Activated T-helper 1 cell treated with anti-CD3 and anti-CD28 coated beads, Interleukin-12 subunit alpha, Interleukin-12 subunit beta, Interleukin-2, Interleukin-4 antibody, amounts not matched to agents 30 ng/mL and 10 ng/mL and 1 ng/mL, durations not matched to agents 14 hours and 24 hours and 36 hours (primary cell): ENCODE results near the gene CLEC16A. TPM values are rescaled to one million over a fixed set of nuclear protein-coding genes. Genes with fewer than 3 reads are reported as not detected.

Experiments used
- DNase-seq: peaks from one replicate; pipeline ENCODE4 v3.0.0; 2021; ENCODE audit warnings: low spot score
- H3K27ac Mint-ChIP-seq: one replicate; pipeline ENCODE4 v1.8.0; 2021; ENCODE audit warnings: mild to moderate bottlenecking, mixed read lengths
- H3K27me3 Mint-ChIP-seq: one replicate; pipeline ENCODE4 v1.8.0; 2022; ENCODE audit warnings: mild to moderate bottlenecking, moderate library complexity, mixed read lengths; ENCODE audit not compliant: insufficient read depth
- H3K36me3 Mint-ChIP-seq: one replicate; pipeline ENCODE4 v1.8.0; 2021; ENCODE audit warnings: low read depth, mixed read lengths
- H3K4me1 Mint-ChIP-seq: one replicate; pipeline ENCODE4 v1.8.0; 2021; ENCODE audit warnings: low read depth, mixed read lengths
- H3K4me3 Mint-ChIP-seq: one replicate; pipeline ENCODE4 v1.8.0; 2021; ENCODE audit warnings: mild to moderate bottlenecking, moderate library complexity, mixed read lengths
- H3K9me3 Mint-ChIP-seq: one replicate; pipeline ENCODE4 v1.8.0; 2021; ENCODE audit warnings: mixed read lengths
- intact Hi-C: fragments of 100-400 bp; cut with micrococcal nuclease; formaldehyde crosslinking; loops from one replicate; pipeline ENCODE4 v1.15.1; 2024
- total RNA-seq: library from RNA; stranded (reverse); gene quantifications from 2 replicates; pipeline ENCODE4 v1.2.3, GENCODE V29; 2022

The CLEC16A gene
- total RNA-seq, 1 donor from 2014 or later = 37.4 TPM

DNA sequence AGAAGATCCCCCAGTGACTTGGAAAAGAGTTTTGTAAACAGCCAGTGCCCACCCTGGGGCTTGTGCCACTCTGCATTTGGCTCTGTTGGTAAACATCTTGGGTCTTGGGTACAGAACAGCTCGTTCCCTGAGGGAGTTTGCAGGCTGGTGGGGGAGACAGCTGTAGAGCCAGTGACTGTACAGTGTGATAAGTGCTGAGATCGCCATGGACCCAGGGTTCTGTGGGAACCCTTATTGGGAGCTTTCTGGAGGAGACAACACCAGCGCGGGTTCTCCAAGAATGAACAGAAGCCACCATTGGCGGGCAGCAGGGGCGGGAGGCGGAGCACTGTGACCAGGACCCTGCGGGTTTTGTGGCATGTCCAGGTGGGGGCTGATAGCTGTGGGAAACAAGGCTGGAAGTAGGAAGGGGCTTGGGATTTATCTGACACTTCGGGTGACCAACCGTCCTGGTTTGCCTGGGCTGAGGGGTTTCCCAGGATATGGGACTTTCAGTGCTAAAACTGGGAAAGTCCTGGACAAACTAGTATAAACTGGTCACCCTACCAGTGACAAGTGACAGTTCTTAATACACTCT is 2.9 kb downstream of the CLEC16A start:
- no peak overlapping the region for H3K4me3 Mint-ChIP-seq
- peaks cover 46% of the 10 kb centered on the region for H3K4me1 Mint-ChIP-seq
- no peaks in the 10 kb centered on the region for H3K9me3 Mint-ChIP-seq
- H3K27ac Mint-ChIP-seq = no peak overlapping the region
- intact Hi-C loops = loop anchor here (10.0 kb wide), 1 partner anchor 1028 kb away; the partner anchor contains the start of gene SNX29
- DNase-seq = no peak
- H3K36me3 Mint-ChIP-seq = no peaks in the 10 kb centered on the region
- no peaks in the 10 kb centered on the region for H3K27me3 Mint-ChIP-seq

DNA sequence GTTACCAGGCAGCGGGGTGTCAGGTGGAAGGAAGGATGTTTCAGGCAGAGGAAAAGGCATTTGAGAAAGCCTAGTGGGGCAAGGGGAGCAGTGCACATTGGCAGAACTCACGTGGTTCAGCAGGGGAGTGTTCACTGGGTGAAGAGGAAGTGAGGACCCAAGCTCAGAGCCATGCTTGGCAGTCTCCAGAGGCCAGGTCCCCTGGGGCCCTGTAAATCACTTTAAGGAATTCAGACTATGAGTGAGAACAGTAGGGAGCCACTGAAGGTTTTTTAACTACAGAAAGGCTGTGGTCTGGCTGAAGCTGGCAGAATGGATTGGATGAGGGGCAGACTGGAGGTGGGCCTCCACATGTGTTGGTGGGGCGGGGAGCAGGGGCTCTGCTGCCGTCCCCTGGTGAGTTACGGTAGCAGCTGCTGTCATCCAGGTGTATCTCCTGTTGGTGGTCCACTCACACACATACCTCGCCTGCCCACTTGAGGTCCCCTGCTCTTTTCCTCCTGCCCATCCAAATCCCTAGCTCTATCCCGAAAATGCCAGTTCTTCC is 5.1 kb downstream of the CLEC16A start:
- intact Hi-C loops = loop anchor here (10.0 kb wide), 1 partner anchor 1025 kb away; the partner anchor contains the start of gene SNX29
- H3K4me1 Mint-ChIP-seq = peaks cover 48% of the 10 kb centered on the region

DNA sequence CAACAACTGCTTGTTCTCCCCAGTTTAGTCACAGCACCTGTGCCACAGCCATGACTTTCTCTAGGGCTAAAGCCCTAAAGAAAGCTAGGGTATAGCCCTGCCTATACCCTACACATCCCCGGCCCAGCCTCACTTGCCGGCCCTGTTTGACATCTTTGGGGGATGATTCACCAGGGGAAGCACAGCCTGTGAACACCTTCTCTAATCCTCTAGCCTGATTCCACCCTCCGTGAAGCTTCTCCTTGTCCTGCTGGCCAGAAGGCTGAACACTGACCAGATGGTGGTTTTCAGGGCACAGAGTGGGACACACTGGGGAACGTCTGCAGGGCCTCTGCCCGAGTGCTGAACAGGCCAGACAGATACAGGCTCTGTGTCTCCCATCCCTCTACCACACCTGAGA is 6.0 kb downstream of the CLEC16A start:
- Mint-ChIP-seq H3K4me3 (no peak overlapping the region), H3K27ac (no peak overlapping the region)

More for the DNA sequence above, 5.1 kb downstream of the CLEC16A start:
- no peaks in the 10 kb centered on the region for H3K27me3 Mint-ChIP-seq
- H3K9me3 Mint-ChIP-seq = no peaks in the 10 kb centered on the region
- H3K36me3 Mint-ChIP-seq = no peaks in the 10 kb centered on the region
- DNase-seq = peak; percentile 37
- peak overlapping the region; percentile 41 for H3K27ac Mint-ChIP-seq
- H3K4me3 Mint-ChIP-seq = peak overlapping the region; percentile 53

DNA sequence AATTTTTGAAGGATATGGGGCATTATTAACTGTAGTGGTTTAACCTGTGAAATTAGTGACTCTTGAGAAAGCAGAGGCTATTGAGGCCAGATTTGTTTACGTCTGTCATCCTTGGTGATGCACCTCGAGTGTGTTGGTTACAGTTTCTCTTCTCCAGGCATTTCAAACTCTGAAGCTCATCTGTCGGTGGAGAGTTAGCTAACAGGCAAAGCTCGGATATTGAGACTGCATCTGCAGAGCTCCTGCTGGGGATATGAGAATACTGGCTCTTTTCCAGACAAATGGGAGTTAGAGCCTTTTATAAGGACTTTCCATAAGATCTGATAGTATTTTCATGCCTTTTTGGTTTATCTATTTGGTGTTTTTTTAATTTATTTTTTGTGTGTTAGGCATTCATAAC is 6.7 kb downstream of the CLEC16A start:
- Mint-ChIP-seq H3K36me3 (no peaks in the 10 kb centered on the region), H3K9me3 (no peaks in the 10 kb centered on the region), H3K4me1 (peaks cover 41% of the 10 kb centered on the region), H3K27me3 (no peaks in the 10 kb centered on the region), H3K27ac (no peak overlapping the region), H3K4me3 (no peak overlapping the region)
- no peak for DNase-seq
- intact Hi-C loops = no loop called here

More for the DNA sequence above, 6.0 kb downstream of the CLEC16A start:
- intact Hi-C loops = no loop called here
- Mint-ChIP-seq H3K27me3 (no peaks in the 10 kb centered on the region), H3K4me1 (peaks cover 46% of the 10 kb centered on the region), H3K36me3 (no peaks in the 10 kb centered on the region), H3K9me3 (no peaks in the 10 kb centered on the region)
- no peak for DNase-seq

DNA sequence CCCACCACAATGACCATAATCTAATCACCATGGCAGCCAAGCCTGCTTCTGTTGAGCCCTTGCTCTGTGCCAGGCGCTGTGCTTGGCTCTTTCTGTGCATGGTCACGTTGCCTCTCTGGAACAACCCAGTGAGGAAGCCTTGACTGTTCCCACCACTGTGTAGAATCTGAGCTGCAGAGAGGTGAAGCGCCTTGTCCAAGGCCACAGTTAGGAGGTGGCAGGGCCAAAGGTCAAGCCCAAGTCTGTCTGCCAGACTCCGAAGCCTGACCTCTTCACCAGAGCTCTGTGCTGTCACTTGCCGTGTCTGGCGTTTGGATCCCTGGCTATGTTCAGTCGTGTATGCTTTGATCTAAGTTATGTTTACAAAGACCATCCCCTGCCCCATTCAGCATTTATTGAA is 10.5 kb downstream of the CLEC16A start:
- intact Hi-C loops = loop anchor here (1.0 to 2.0 kb wide), 6 partner anchors 9 to 1114 kb away; no protein-coding TSS in a partner anchor
- H3K4me1 Mint-ChIP-seq = peaks cover 28% of the 10 kb centered on the region
- no peak for DNase-seq
- H3K4me3 Mint-ChIP-seq = peak overlapping the region; percentile 23
- H3K27ac Mint-ChIP-seq = no peak overlapping the region
- H3K9me3 Mint-ChIP-seq = no peaks in the 10 kb centered on the region
- no peaks in the 10 kb centered on the region for H3K27me3 Mint-ChIP-seq
- peaks cover 7% of the 10 kb centered on the region for H3K36me3 Mint-ChIP-seq

DNA sequence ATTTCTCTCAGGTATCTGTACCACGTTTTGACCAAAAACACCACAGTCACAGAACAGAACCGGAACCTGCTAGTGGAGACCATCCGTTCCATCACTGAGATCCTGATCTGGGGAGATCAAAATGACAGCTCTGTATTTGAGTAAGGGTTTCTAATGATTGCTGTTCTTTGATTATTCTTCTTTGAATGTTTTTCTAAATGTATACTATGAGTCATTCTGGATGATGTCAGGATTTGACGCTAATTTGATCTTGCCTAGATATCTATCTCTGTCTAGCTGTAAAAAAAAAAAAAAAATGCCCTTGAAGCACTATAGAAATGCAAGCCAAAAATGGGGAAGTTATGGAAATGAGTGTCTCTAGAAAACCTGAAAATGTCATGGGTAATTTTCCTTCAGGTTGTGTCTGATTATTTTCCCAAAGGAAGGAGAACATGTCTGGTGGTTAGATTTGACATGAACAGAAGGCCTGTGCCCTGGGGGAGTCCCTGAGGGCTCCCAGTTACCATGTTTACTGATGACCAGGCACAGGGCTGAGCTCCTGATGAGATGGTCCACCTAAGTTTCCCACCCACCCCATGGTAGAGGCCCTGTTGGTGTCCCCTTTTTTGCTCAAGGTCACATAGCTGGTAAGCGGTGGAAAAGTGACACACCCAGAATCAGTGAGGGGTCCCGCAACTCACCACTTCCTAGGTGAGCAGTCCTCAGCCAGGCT is 13.6 kb downstream of the CLEC16A start:
- Mint-ChIP-seq H3K4me3 (peak overlapping the region; percentile 5), H3K27me3 (no peaks in the 10 kb centered on the region), H3K27ac (peak overlapping the region; percentile 79), H3K36me3 (peaks cover 28% of the 10 kb centered on the region), H3K4me1 (peaks cover 48% of the 10 kb centered on the region), H3K9me3 (no peaks in the 10 kb centered on the region)
- intact Hi-C loops = no loop called here
- DNase-seq = no peak

DNA sequence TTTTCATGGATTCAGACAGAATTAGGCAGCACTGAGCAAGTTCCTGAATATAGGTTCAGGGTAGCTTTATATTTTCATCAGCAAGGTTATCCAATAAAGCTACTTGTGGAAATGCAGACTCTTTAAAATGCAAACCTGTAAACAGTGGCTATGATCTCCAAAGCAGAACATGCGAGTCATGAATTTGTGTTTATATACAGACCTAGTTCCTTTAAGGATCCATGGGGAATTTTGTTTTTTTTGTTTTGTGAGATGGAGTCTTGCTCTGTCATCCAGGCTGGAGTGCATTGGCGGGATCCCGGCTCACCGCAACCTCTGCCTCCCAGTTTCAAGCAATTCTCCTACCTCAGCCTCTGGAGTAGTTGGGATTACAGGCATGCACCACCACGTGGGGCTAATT is 14.8 kb downstream of the CLEC16A start:
- no peak for DNase-seq
- H3K27ac Mint-ChIP-seq = no peak overlapping the region
- H3K9me3 Mint-ChIP-seq = no peaks in the 10 kb centered on the region
- peaks cover 37% of the 10 kb centered on the region for H3K36me3 Mint-ChIP-seq
- intact Hi-C loops = no loop called here
- H3K27me3 Mint-ChIP-seq = no peaks in the 10 kb centered on the region
- H3K4me1 Mint-ChIP-seq = peaks cover 54% of the 10 kb centered on the region
- H3K4me3 Mint-ChIP-seq = no peak overlapping the region

DNA sequence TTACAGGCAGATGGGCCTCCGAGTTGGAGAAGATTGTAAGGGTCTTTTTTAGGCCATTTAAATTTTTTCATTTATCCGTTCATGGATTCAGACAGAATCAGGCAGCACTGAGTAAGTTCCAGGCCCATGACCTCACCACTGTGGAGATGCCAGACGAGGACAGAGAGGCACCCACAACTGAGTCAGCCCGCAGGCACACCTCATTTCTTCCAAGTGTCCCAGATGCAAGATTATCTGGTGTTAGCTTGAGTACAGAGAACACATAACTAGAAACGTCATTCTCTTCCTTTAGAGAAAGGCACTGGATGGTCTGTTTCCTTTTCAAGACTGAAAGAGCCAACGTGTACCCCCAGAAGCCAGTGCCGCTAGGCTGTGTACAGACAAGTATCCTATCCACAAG is 16.9 kb downstream of the CLEC16A start:
- H3K36me3 Mint-ChIP-seq = peaks cover 45% of the 10 kb centered on the region
- H3K27me3 Mint-ChIP-seq = no peaks in the 10 kb centered on the region
- no peak overlapping the region for H3K27ac Mint-ChIP-seq
- H3K4me1 Mint-ChIP-seq = peaks cover 67% of the 10 kb centered on the region
- DNase-seq = no peak
- H3K9me3 Mint-ChIP-seq = peaks cover 5% of the 10 kb centered on the region
- intact Hi-C loops = no loop called here
- H3K4me3 Mint-ChIP-seq = no peak overlapping the region

DNA sequence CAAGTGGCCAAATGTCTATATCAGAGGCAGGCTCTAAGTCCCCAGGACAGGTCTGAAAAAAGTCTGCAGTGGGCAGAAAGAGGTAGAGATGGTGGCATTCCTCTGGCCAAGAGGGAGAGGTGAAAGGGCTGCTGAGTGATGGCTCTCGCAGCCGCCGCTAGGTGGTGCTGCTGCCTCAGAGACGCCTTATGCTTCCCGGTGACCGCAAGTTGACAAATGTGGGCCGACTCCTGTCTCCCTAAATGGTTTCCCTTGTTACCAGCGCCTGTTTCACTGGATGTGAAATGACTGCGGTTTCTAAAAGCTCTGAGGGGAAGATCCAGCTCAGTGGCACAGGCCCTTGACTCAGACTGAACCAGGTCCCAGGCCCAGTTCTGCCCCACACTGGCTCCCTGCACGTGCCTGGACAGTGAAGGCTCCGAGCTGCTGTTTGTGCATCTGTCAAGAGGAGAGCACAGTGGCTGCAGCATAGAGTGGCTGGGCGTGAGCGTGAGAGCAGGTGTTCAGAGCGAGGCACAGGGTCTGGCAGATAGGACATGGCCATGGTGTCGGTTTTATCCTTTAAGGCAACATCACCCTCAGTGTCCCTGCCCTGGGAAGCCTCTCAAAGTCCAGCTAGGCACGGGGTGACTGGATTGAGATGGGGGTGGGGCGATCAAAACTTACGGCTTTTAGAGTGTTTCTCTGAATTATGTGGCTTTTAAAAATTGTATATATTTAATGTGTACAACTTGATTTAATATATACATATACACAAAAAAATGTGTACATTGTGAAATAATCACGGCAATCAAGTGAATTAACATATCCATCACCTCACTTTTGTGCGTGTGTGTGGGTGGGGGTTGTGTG is 19.9 kb downstream of the CLEC16A start:
- intact Hi-C loops = loop anchor here (1.0 to 2.0 kb wide), 12 partner anchors 8 to 677 kb away; partner anchors contain the start of gene CLEC16A
- peak overlapping the region; percentile 97 for H3K27ac Mint-ChIP-seq
- H3K36me3 Mint-ChIP-seq = peaks cover 50% of the 10 kb centered on the region
- H3K4me1 Mint-ChIP-seq = peaks cover 75% of the 10 kb centered on the region
- peak; percentile 74 for DNase-seq
- H3K27me3 Mint-ChIP-seq = no peaks in the 10 kb centered on the region
- peak overlapping the region; percentile 68 for H3K4me3 Mint-ChIP-seq
- peaks cover 11% of the 10 kb centered on the region for H3K9me3 Mint-ChIP-seq

DNA sequence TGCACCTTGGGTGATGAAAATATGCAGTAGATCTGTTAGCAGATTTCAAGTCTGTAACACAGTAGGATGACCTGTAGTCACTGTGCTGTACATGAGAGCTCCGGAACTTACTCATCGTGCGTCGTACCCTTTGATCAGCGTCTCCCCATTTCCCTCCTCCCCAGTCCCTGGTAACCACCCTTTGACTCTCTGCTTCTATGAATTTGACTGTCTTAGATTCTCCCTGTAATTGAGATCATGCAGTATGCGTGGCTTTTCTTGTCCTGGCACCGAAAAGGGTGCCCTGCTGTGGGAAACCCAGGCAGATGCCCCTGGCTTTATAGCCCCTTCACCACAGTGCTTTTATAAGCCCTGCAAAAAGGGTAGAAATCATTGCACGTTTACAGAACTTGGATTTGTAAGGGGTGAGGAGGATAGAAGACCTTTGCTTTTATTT is 20.5 kb downstream of the CLEC16A start:
- Mint-ChIP-seq H3K4me3 (peak overlapping the region; percentile 68), H3K4me1 (peaks cover 76% of the 10 kb centered on the region), H3K36me3 (peaks cover 51% of the 10 kb centered on the region)

DNA sequence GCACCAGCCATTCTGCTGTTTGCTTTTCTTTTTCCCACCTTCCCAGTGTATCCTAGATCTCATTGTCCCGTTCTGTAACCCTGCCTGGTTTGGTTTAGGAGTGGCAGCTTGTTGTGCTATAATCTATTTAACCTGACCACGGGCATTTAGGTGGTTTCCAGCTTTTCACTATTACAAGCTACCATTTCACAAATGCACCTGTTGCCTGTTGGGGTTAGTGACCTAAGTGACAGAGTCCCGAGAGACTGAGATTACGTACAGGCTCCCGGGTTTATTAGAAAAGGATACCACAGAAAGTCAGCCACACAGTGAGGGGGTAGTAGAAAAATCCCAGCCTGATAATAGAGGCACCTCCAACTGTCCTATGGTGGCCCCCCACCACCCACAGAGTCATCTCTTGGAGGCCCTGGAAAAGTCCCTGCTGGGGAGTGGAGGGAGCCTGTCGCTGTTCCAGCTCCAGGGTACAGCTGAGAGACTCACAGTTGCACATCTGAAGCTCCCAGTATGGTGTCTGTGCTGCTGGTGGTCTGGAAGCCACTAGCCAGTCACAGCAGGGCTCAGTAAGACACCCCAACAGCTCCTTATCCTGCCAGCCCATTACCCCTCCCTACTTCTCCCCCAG is 21.2 kb downstream of the CLEC16A start:
- Mint-ChIP-seq H3K4me3 (peak overlapping the region; percentile 68), H3K27ac (peak overlapping the region; percentile 97), H3K36me3 (peaks cover 50% of the 10 kb centered on the region), H3K4me1 (peaks cover 75% of the 10 kb centered on the region), H3K27me3 (no peaks in the 10 kb centered on the region), H3K9me3 (peaks cover 11% of the 10 kb centered on the region)
- intact Hi-C loops = loop anchor here (1.0 to 2.0 kb wide), 10 partner anchors 22 to 617 kb away; no protein-coding TSS in a partner anchor
- peak; percentile 37 for DNase-seq

More for the DNA sequence above, 20.5 kb downstream of the CLEC16A start:
- peak overlapping the region; percentile 97 for H3K27ac Mint-ChIP-seq
- H3K27me3 Mint-ChIP-seq = no peaks in the 10 kb centered on the region
- peaks cover 11% of the 10 kb centered on the region for H3K9me3 Mint-ChIP-seq
- peak; percentile 63 for DNase-seq
- intact Hi-C loops = loop anchor here (1.0 to 2.0 kb wide), 20 partner anchors 7 to 676 kb away; partner anchors contain the start of gene CLEC16A

DNA sequence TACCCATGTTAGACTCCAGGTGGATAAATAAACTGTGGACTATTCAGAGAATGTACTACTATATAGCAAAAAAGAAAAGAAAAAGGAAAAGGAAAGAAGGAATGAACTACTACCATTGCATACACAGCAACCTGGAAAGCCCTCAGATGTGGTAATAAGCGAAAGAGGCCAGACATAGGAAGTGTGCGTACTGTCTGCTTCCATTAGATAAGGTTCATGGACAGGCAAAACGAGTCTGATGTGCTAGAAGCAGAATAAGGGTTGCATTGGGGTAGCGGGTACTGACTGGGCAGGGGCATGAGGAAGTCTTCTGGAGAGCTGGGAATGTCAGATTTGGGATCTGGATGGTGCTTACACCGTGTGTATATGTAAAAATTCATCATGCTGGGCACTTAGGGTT is 21.8 kb downstream of the CLEC16A start:
- intact Hi-C loops = no loop called here
- Mint-ChIP-seq H3K27me3 (no peaks in the 10 kb centered on the region), H3K27ac (peak overlapping the region; percentile 97), H3K4me3 (peak overlapping the region; percentile 47), H3K4me1 (peaks cover 75% of the 10 kb centered on the region), H3K9me3 (peaks cover 11% of the 10 kb centered on the region), H3K36me3 (peaks cover 50% of the 10 kb centered on the region)
- DNase-seq = no peak
